NK-92 (cell line): ENCODE data around the gene ELOB.

Experiments used
- DNase-seq: peaks from one replicate; lab custom pipeline; 2025; ENCODE audit not compliant: unreplicated experiment; lab: John Stamatoyannopoulos, UW

The ELOB gene

GRCh38 chr16:2777231-2777902 lies at the start of gene ELOB:
Gene ELOB, minus strand, starts transcription at chr16:2777280. Its CDS starts 41 bp downstream, at chr16:2777239.
- DNase-seq: no peak

GRCh38 chr16:2825906-2826305 lies 48.8 kb upstream of the ELOB start:
- no peak for DNase-seq

- no peak for DNase-seq
Observed at GRCh38 chr16:2825049-2825742, 48.1 kb upstream of the ELOB start.

GRCh38 chr16:2824626-2825025 lies 47.5 kb upstream of the ELOB start:
- no peak for DNase-seq

- DNase-seq: no peak
Observed at GRCh38 chr16:2822496-2822895, 45.4 kb upstream of the ELOB start.

- no peak for DNase-seq
Observed at GRCh38 chr16:2822158-2822495, 45.0 kb upstream of the ELOB start.

- no peak for DNase-seq
Observed at GRCh38 chr16:2821487-2822157, 44.5 kb upstream of the ELOB start.

- DNase-seq: no peak
Observed at GRCh38 chr16:2820836-2821486, 43.9 kb upstream of the ELOB start.

- no peak for DNase-seq
Observed at GRCh38 chr16:2819939-2820835, 43.1 kb upstream of the ELOB start.

- DNase-seq: no peak
Observed at GRCh38 chr16:2819179-2819938, 42.3 kb upstream of the ELOB start.

GRCh38 chr16:2818272-2818876 lies 41.3 kb upstream of the ELOB start:
- DNase-seq: no peak

- DNase-seq: no peak
Observed at GRCh38 chr16:2817340-2818271, 40.5 kb upstream of the ELOB start.

GRCh38 chr16:2816751-2817339 lies 39.8 kb upstream of the ELOB start, which contains the start of gene PRSS21:
Gene PRSS21, plus strand, starts transcription at chr16:2817237. Its CDS starts 32 bp downstream, at chr16:2817269.
- no peak for DNase-seq

GRCh38 chr16:2815299-2815771 lies 38.3 kb upstream of the ELOB start:
- DNase-seq: no peak

- DNase-seq: no peak
Observed at GRCh38 chr16:2814551-2815298, 37.6 kb upstream of the ELOB start.

- no peak for DNase-seq
Observed at GRCh38 chr16:2813771-2814221, 36.7 kb upstream of the ELOB start.
